ENCODE data around the gene SGMS1. TPM values are rescaled to one million over a fixed set of nuclear protein-coding genes. Genes with fewer than 3 reads are reported as not detected.

The SGMS1 gene
- total RNA-seq, 1 donor from 2014 or later: 27.5 TPM

- ATAC-seq (ENCODE audit: low read depth): peak; percentile 89
- peaks cover 49% of the 10 kb centered on the region for H3K36me3 Mint-ChIP-seq (ENCODE audit: low read depth)
- intact Hi-C loops (cut with micrococcal nuclease): loop anchor here (1.0 kb wide), 1 partner anchor 15 kb away; no protein-coding TSS in a partner anchor
- H3K4me3 Mint-ChIP-seq: peak overlapping the region; percentile 36
- H3K9me3 Mint-ChIP-seq: peaks cover 11% of the 10 kb centered on the region
- peak overlapping the region; percentile 81 for H3K27ac Mint-ChIP-seq
- peaks cover 26% of the 10 kb centered on the region for H3K4me1 Mint-ChIP-seq
- DNase-seq: no peak
- no peaks in the 10 kb centered on the region for H3K27me3 Mint-ChIP-seq
- TF ChIP-seq, protein P1, sequence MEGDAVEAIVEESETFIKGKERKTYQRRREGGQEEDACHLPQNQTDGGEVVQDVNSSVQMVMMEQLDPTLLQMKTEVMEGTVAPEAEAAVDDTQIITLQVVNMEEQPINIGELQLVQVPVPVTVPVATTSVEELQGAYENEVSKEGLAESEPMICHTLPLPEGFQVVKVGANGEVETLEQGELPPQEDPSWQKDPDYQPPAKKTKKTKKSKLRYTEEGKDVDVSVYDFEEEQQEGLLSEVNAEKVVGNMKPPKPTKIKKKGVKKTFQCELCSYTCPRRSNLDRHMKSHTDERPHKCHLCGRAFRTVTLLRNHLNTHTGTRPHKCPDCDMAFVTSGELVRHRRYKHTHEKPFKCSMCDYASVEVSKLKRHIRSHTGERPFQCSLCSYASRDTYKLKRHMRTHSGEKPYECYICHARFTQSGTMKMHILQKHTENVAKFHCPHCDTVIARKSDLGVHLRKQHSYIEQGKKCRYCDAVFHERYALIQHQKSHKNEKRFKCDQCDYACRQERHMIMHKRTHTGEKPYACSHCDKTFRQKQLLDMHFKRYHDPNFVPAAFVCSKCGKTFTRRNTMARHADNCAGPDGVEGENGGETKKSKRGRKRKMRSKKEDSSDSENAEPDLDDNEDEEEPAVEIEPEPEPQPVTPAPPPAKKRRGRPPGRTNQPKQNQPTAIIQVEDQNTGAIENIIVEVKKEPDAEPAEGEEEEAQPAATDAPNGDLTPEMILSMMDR (IDR thresholded peaks at IDR 0.05): no peak
- ChIA-PET POLR2A (no interaction called here), CTCF (no interaction called here)
Observed at GRCh38 chr10:50347394-50347802, 276.4 kb downstream of the SGMS1 start.

GRCh38 chr10:50346942-50347341 lies 276.8 kb downstream of the SGMS1 start:
- intact Hi-C loops (cut with micrococcal nuclease): loop anchor here (1.0 kb wide), 1 partner anchor 15 kb away; no protein-coding TSS in a partner anchor
- Mint-ChIP-seq H3K27me3 (no peaks in the 10 kb centered on the region), H3K36me3 (ENCODE audit: low read depth) (peaks cover 53% of the 10 kb centered on the region), H3K9me3 (peaks cover 11% of the 10 kb centered on the region), H3K4me1 (peaks cover 26% of the 10 kb centered on the region), H3K4me3 (no peak overlapping the region), H3K27ac (peak overlapping the region; percentile 81)
- TF ChIP-seq, protein P1 (IDR thresholded peaks at IDR 0.05): no peak
- no peak for ATAC-seq (ENCODE audit: low read depth)
- CTCF ChIA-PET: no interaction called here
- POLR2A ChIA-PET: no interaction called here
- no peak for DNase-seq

DNA sequence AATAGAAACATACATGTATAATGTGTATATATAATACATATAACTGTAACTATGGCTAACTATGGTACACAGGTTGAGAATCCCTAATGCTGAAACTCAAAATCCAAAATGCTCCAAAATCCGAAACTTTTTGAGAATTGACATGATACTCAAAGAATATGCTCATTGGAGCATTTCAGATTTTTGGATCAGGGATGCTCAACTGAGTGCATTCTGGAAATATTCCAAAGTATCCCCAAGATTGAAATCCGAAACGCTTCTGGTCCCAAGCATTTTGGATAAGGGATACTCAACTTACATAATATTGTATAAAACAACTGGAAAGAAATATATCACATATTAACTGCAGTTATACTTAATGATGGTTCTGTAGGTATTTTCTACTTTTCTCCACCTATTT lies 278.2 kb downstream of the SGMS1 start:
- ChIA-PET CTCF (no interaction called here), POLR2A (no interaction called here)
- TF ChIP-seq, protein P1 (IDR thresholded peaks at IDR 0.05): no peak
- peaks cover 24% of the 10 kb centered on the region for H3K4me1 Mint-ChIP-seq
- ATAC-seq (ENCODE audit: low read depth): no peak
- no peaks in the 10 kb centered on the region for H3K27me3 Mint-ChIP-seq
- intact Hi-C loops (cut with micrococcal nuclease): no loop called here
- no peak overlapping the region for H3K27ac Mint-ChIP-seq
- no peak overlapping the region for H3K4me3 Mint-ChIP-seq
- H3K9me3 Mint-ChIP-seq: peaks cover 7% of the 10 kb centered on the region
- peaks cover 54% of the 10 kb centered on the region for H3K36me3 Mint-ChIP-seq (ENCODE audit: low read depth)
- DNase-seq: no peak

DNA sequence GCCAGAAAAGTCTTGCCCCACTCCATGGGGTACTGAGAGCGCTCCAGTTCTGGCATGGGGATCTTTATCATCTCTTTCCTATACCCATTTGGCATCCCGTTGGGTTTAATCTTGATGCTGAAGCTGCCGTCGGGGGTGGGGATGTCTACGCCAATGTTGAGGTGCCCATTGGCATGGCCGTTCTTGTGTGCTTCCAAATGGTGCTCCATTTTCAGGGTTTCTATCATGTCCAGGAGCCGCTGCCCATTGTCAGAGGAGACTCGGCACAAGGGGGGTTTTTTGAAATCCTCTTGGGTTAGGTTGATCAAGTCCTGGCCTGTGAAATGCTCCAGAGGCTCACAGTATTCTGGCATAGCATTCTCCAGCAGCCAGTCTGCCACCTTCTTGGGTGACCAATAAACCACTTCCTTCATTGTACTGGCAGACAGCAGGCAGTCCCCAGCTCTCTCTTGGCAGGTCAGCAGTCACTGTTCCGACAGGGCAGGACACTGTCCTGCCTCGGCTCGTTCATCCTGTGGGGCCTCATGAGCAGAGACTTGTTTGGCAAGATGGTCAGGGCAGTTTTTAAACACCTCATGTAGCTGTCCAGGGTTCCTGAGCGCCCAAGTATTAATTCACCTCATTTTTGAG lies 279.9 kb downstream of the SGMS1 start:
- TF ChIP-seq, protein P1 (IDR thresholded peaks at IDR 0.05): no peak
- Mint-ChIP-seq H3K4me1 (peaks cover 24% of the 10 kb centered on the region), H3K9me3 (no peaks in the 10 kb centered on the region), H3K4me3 (no peak overlapping the region), H3K27ac (no peak overlapping the region), H3K36me3 (ENCODE audit: low read depth) (peaks cover 56% of the 10 kb centered on the region), H3K27me3 (no peaks in the 10 kb centered on the region)
- DNase-seq (no peak), ATAC-seq (ENCODE audit: low read depth) (no peak)
- POLR2A ChIA-PET: no interaction called here
- intact Hi-C loops (cut with micrococcal nuclease): loop anchor here (2.0 kb wide), 1 partner anchor 17 kb away; no protein-coding TSS in a partner anchor
- CTCF ChIA-PET: no interaction called here

DNA sequence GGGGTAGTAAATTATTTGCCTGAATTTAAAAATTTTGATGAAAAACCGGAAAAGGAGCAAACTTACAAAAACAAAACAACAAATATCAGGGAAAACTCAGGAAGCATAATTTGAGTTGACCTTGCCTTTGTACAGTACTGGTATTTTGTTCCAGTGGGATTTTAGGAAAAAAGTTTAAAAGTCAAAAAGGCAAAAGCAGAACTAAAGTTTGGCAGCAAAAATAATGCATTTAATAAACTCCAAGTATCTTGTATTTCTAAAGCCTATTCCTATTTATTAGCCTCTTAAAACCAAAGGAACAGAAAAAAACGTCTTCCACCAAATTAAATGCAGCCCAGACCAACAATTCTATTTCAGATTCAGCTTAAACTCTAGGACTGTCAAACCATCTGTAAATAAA lies 281.8 kb downstream of the SGMS1 start:
- no peaks in the 10 kb centered on the region for H3K9me3 Mint-ChIP-seq
- TF ChIP-seq, protein P1 (IDR thresholded peaks at IDR 0.05): no peak
- CTCF ChIA-PET: no interaction called here
- DNase-seq (no peak), ATAC-seq (ENCODE audit: low read depth) (no peak)
- POLR2A ChIA-PET: no interaction called here
- H3K4me3 Mint-ChIP-seq: no peak overlapping the region
- no peaks in the 10 kb centered on the region for H3K27me3 Mint-ChIP-seq
- H3K36me3 Mint-ChIP-seq (ENCODE audit: low read depth): peaks cover 50% of the 10 kb centered on the region
- intact Hi-C loops (cut with micrococcal nuclease): loop anchor here (2.0 kb wide), 1 partner anchor 15 kb away; no protein-coding TSS in a partner anchor
- H3K4me1 Mint-ChIP-seq: peaks cover 7% of the 10 kb centered on the region
- H3K27ac Mint-ChIP-seq: no peak overlapping the region

All from activated B cell treated with CpG ODN at 0.5 μM for 24 hours (primary cell).